Posterior cingulate gyrus (tissue), 11 donors: ENCODE data around the gene GOLGA5.

ENCODE experiments used
- DNase-seq, 10 donors: peaks; one replicate each; pipeline versions ENCODE4 v3.0.0 to v3.0.0-alpha.2; 2020 to 2021; ENCODE audit warnings: mixed read lengths in 3 of 10
- intact Hi-C: fragments of 100-400 bp; cut with DNase I; formaldehyde crosslinking; loops from one replicate; pipeline ENCODE4 v1.15.1; 2023

Gene GOLGA5

GRCh38 chr14:92866901-92867865 is 73.1 kb downstream of the GOLGA5 start:
- peak in 1 of 10 donors; percentile 57 for DNase-seq
- intact Hi-C loops: no loop called here

GRCh38 chr14:92874962-92875661 is 81.0 kb downstream of the GOLGA5 start:
- intact Hi-C loops: no loop called here
- peak in 1 of 10 donors; percentile 36 for DNase-seq

- intact Hi-C loops: no loop called here
These were observed 83.8 kb downstream of the GOLGA5 start for GRCh38 chr14:92877757-92878431.

GRCh38 chr14:92880351-92880750 is 86.2 kb downstream of the GOLGA5 start:
- intact Hi-C loops: no loop called here
- DNase-seq: peak in 1 of 10 donors; percentile 21

More at GRCh38 chr14:92877757-92878431, 83.8 kb downstream of the GOLGA5 start:
- DNase-seq: peak in 1 of 10 donors; percentile 50

GRCh38 chr14:92880851-92881250 is 86.7 kb downstream of the GOLGA5 start:
- intact Hi-C loops: no loop called here
- DNase-seq: peak in 4 of 10 donors; percentile 8 to 78 (median 20)

- no peak for DNase-seq
- intact Hi-C loops: no loop called here
These were observed 89.0 kb downstream of the GOLGA5 start for GRCh38 chr14:92883066-92883465.

GRCh38 chr14:92884410-92884809 is 90.3 kb downstream of the GOLGA5 start:
- intact Hi-C loops: no loop called here
- DNase-seq: no peak

- no peak for DNase-seq
- intact Hi-C loops: no loop called here
These were observed 91.4 kb downstream of the GOLGA5 start for GRCh38 chr14:92885279-92886061.

GRCh38 chr14:92886337-92886736 is 92.2 kb downstream of the GOLGA5 start:
- intact Hi-C loops: no loop called here
- DNase-seq: no peak

- DNase-seq: no peak
- intact Hi-C loops: no loop called here
These were observed 93.1 kb downstream of the GOLGA5 start for GRCh38 chr14:92887157-92887556.

GRCh38 chr14:92888896-92889295 is 94.8 kb downstream of the GOLGA5 start:
- DNase-seq: no peak
- intact Hi-C loops: no loop called here
